Measurements from ENCODE around the gene TRPM3.
"Not testable (repeated sequence)": the region's sequence is repeated elsewhere in the genome, so short reads cannot be mapped to it uniquely, and the experiment has no call there.

Gene TRPM3

GRCh38 chr9:70656281-70656680 lies 465.1 kb downstream of the TRPM3 start:
- Histone ChIP-seq H3K36me3 (replicated peaks; ENCODE audit: low read depth, low read length) (no peaks in the 10 kb centered on the region), H3K9ac (ENCODE audit: low read length) (no peak overlapping the region), H3K27ac (ENCODE audit: low read length) (no peak overlapping the region), H3K4me2 (ENCODE audit: low read length) (no peak overlapping the region), H4K20me1 (ENCODE audit: insufficient read depth, low read length) (no peaks in the 10 kb centered on the region), H3K79me2 (ENCODE audit: low read length) (no peaks in the 10 kb centered on the region), H3K27me3 (ENCODE audit: low read depth, low read length) (peaks cover 4% of the 10 kb centered on the region; the same call in 1 of the 2 replicates), H2AFZ (ENCODE audit: low read depth, low read length) (no peak overlapping the region), H3K9me3 (ENCODE audit: insufficient read depth, low read length) (no peaks in the 10 kb centered on the region), H3K4me1 (ENCODE audit: low read length) (no peaks in the 10 kb centered on the region), H3K4me3 (ENCODE audit: low read length) (no peak overlapping the region)
- TF ChIP-seq CTCF (IDR thresholded peaks at IDR 0.05; ENCODE audit: low read depth, low read length) (no peak), EZH2phosphoT487 (IDR thresholded peaks at IDR 0.05; ENCODE audit: low read depth) (no peak)

- H3K36me3 ChIP-seq (replicated peaks; ENCODE audit: low read depth, low read length), result no peaks in the 10 kb centered on the region
- TF ChIP-seq CTCF (IDR thresholded peaks at IDR 0.05; ENCODE audit: low read depth, low read length), result no peak
- H3K27me3 ChIP-seq (ENCODE audit: low read depth, low read length), result peaks cover 4% of the 10 kb centered on the region; the same call in 1 of the 2 replicates
- no peak overlapping the region for H3K27ac ChIP-seq (ENCODE audit: low read length)
- H3K4me2 ChIP-seq (ENCODE audit: low read length), result no peak overlapping the region
- H3K79me2 ChIP-seq (ENCODE audit: low read length), result no peaks in the 10 kb centered on the region
- no peak overlapping the region for H3K9ac ChIP-seq (ENCODE audit: low read length)
- no peaks in the 10 kb centered on the region for H4K20me1 ChIP-seq (ENCODE audit: insufficient read depth, low read length)
- no peaks in the 10 kb centered on the region for H3K9me3 ChIP-seq (ENCODE audit: insufficient read depth, low read length)
- no peaks in the 10 kb centered on the region for H3K4me1 ChIP-seq (ENCODE audit: low read length)
- no peak overlapping the region for H3K4me3 ChIP-seq (ENCODE audit: low read length)
- H2AFZ ChIP-seq (ENCODE audit: low read depth, low read length), result no peak overlapping the region
Measured at GRCh38 chr9:70654144-70654543, 467.3 kb downstream of the TRPM3 start.

GRCh38 chr9:70644627-70645026 lies 476.8 kb downstream of the TRPM3 start:
- H3K9ac ChIP-seq (ENCODE audit: low read length); H3K9me3 ChIP-seq (ENCODE audit: insufficient read depth, low read length); H3K4me1 ChIP-seq (ENCODE audit: low read length); H3K4me2 ChIP-seq (ENCODE audit: low read length); H3K4me3 ChIP-seq (ENCODE audit: low read length); H2AFZ ChIP-seq (ENCODE audit: low read depth, low read length); H3K79me2 ChIP-seq (ENCODE audit: low read length); H3K27ac ChIP-seq (ENCODE audit: low read length); H4K20me1 ChIP-seq (ENCODE audit: insufficient read depth, low read length); H3K36me3 ChIP-seq (replicated peaks; ENCODE audit: low read depth, low read length); H3K27me3 ChIP-seq (ENCODE audit: low read depth, low read length): not testable (repeated sequence)

GRCh38 chr9:70642341-70642740 lies 479.1 kb downstream of the TRPM3 start:
- no peaks in the 10 kb centered on the region for H4K20me1 ChIP-seq (ENCODE audit: insufficient read depth, low read length)
- no peak overlapping the region for H3K4me2 ChIP-seq (ENCODE audit: low read length)
- H2AFZ ChIP-seq (ENCODE audit: low read depth, low read length), result no peak overlapping the region
- H3K4me3 ChIP-seq (ENCODE audit: low read length), result no peak overlapping the region
- no peak overlapping the region for H3K27ac ChIP-seq (ENCODE audit: low read length)
- no peaks in the 10 kb centered on the region for H3K27me3 ChIP-seq (ENCODE audit: low read depth, low read length)
- H3K9me3 ChIP-seq (ENCODE audit: insufficient read depth, low read length), result no peaks in the 10 kb centered on the region
- no peaks in the 10 kb centered on the region for H3K79me2 ChIP-seq (ENCODE audit: low read length)
- H3K36me3 ChIP-seq (replicated peaks; ENCODE audit: low read depth, low read length), result no peaks in the 10 kb centered on the region
- H3K9ac ChIP-seq (ENCODE audit: low read length), result no peak overlapping the region
- H3K4me1 ChIP-seq (ENCODE audit: low read length), result no peaks in the 10 kb centered on the region
- TF ChIP-seq CTCF (IDR thresholded peaks at IDR 0.05; ENCODE audit: low read depth, low read length), result no peak
- no peak for TF ChIP-seq EZH2phosphoT487 (IDR thresholded peaks at IDR 0.05; ENCODE audit: low read depth)

- H3K27me3 ChIP-seq (ENCODE audit: low read depth, low read length), result no peaks in the 10 kb centered on the region
- H3K4me2 ChIP-seq (ENCODE audit: low read length), result no peak overlapping the region
- no peaks in the 10 kb centered on the region for H3K79me2 ChIP-seq (ENCODE audit: low read length)
- no peak overlapping the region for H3K27ac ChIP-seq (ENCODE audit: low read length)
- H3K9ac ChIP-seq (ENCODE audit: low read length), result no peak overlapping the region
- TF ChIP-seq EZH2phosphoT487 (IDR thresholded peaks at IDR 0.05; ENCODE audit: low read depth), result no peak
- no peak for TF ChIP-seq CTCF (IDR thresholded peaks at IDR 0.05; ENCODE audit: low read depth, low read length)
- H2AFZ ChIP-seq (ENCODE audit: low read depth, low read length), result no peak overlapping the region
- no peaks in the 10 kb centered on the region for H3K36me3 ChIP-seq (replicated peaks; ENCODE audit: low read depth, low read length)
- no peak overlapping the region for H3K4me3 ChIP-seq (ENCODE audit: low read length)
- no peaks in the 10 kb centered on the region for H3K4me1 ChIP-seq (ENCODE audit: low read length)
- no peaks in the 10 kb centered on the region for H4K20me1 ChIP-seq (ENCODE audit: insufficient read depth, low read length)
- H3K9me3 ChIP-seq (ENCODE audit: insufficient read depth, low read length), result no peaks in the 10 kb centered on the region
Measured at GRCh38 chr9:70641631-70642030, 479.8 kb downstream of the TRPM3 start.

Measured in OCI-LY3 (cell line).